ENCODE measurements around the gene DNASE1L3. TPM values are rescaled to one million over a fixed set of nuclear protein-coding genes. Genes with fewer than 3 reads are reported as not detected.

DNASE1L3 gene
- polyA plus RNA-seq, 12 donors = 0.15 to 5.9 (median 0.89) TPM; not detected in 2

DNA sequence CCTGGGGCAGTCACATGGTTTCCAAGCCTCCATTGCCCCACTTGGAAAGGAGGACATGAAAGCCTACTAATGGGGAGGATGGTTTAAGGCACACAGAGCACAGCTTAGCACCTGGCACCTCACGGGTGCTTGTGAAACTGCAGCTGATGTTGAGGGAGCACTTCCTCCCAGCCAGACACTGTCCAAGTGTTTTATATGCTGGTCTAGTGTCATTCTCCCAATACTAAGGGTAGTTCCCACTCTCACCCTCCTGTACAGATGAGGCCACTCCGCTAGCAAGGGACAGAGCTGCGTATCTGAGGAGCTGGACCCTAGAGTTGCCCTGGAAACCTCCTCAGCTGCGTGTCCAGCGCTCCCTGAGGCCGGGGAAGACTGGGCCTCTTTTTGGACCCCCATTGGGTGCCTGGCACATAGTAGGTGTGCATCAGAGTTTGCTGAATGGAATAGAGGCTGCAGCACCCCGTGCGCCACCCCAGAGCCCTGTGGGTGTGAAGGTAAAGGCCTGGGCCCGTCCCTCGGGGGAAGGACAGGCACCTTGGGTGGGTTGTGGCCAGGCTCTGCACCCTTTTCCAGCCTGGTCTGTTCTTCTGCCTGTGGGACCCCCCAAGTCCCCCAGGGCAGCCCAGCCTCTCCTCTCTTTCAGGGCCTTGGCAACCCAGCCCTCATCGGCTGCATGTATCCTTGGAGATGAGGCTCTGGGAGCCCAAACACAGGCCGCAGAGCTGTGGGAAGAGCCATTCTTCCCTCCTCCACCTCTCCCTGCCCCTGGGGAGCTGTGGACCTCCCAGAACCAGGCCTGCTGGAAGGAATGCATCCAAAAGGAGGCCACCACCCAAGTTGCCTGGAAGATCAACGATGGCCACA lies 31.3 kb downstream of the DNASE1L3 start:
- DNase-seq = no peak

DNA sequence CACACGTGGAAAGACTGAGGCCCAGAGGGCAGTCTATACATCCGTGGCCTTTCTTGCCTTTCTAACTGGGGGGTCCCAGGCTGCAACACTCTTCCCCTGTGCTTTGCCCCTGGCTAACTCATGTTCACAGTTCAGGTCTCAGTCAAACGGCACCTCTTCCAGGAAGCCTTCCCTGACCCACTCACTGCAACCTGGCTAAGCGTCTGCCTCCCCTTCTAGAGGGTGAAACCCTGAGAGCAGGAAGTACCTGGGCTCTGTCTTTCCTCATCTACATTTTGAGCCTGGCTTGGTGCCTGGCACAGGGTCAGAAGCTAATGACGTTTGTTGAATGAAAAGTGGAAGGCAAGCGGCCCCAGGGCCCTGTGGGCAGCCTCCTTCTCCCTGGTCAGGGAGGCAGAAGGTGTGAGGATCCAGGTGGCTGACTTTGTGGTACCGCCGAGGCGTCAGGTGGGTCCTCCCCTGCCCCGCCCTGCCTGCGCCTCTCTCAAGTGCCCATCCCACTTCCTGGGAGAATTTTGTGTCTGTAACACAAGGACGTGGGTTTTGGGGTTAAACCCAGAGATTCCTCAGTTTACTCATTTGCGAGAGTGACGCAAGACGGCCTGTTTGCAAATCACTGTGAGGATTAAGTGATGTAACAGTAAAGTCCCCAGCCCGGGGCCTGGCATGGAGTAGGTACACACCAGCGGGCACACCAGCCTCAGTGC lies 32.1 kb downstream of the DNASE1L3 start:
- DNase-seq = no peak

- peak; percentile 90 for DNase-seq
Observed at GRCh38 chr3:58177747-58178527, 32.8 kb downstream of the DNASE1L3 start.

DNA sequence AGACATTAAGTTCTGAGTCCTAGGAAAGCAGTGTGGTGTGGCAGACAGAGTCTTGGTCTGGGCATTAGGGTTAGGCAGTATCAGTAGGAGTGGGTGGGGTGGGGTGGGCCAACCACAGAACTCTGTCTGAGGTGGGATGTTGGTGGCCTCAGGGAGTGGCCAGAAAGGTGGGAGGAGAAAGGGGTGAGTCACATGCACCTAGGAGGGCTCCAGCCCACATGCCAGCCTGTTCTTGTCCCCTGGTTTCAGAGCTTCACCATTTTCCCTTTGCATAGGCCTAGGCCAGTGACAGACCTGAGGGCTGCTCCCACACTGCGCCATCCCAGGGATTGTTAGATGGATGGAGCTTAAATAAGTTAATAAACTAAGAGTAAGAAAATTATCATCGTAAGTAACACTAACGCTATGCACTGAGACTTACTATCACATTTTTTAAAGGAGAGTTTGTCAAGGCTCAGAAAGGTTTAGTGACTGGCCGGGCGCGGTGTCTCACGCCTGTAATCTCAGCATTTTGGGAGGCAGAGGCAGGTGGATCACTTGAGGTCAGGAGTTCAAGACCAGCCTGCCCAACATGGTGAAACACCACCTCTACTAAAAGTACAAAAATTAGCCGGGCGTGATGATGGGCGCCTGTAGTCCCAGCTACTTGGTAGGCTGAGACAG lies 33.8 kb downstream of the DNASE1L3 start:
- DNase-seq = no peak

DNA sequence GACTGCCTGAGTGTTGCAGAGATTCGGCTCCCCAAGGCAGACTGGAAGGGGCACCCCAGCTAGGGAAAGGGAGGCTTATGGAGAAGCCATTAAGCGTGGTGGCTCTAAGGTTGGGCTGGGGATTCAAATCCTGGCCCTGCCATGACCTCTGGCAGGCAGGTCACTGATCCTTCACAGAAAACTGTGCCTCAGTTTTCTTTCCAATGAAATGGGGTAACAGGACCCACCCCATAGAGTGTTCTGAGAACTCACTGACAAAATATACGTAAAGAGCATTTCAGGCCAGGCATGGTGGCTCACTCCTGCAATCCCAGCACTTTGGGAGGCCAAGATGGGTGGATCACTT lies 34.6 kb downstream of the DNASE1L3 start:
- no peak for DNase-seq

- DNase-seq = no peak
Observed at GRCh38 chr3:58175437-58176184, 35.2 kb downstream of the DNASE1L3 start.

DNA sequence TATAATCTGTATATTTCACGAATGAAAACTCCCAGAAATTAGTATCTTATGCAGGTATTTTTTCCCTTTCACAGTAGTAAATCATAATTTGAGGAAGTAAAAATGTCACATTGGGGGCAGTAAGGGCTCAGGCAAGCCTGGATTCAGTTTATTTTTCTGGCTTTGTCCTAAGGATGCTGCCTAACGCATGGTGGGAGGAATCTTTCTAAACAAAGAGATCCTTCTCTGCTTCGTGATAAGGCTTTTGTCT lies 35.7 kb downstream of the DNASE1L3 start:
- no peak for DNase-seq

DNA sequence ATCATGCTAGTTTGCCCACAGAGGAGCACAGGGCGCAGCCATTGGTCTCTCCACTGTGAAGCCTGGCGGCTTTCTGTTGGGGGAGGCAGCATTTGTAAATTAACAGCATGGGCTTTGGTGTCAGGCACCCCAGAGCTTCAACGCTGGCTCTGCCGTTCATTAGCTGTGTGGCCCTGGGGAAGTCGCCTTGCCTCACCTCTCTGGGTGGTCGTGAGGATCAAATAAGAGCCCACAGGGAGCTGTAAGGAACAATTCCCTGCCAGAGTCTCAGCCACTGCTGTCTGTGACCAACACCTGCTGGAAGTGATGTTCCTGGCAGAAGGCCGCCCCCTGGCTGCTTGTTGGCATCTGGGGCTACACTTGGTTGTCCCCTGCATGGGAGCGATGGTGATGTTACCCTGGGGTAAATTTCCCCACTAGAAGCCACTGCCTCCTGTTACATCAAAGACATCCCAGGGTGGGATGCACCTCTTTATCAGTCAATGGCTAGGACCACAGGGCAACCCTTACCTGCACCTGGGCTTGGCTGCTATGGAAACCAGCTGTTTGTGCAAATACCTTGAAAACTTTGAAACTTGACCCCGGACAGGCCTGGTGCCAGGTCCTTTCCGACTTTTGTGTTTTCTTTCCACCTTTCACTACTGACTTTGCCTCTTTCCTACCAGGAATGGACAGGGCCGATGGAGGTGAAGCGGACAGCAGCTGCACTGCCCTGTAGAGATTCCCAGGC lies 36.9 kb downstream of the DNASE1L3 start:
- no peak for DNase-seq

DNA sequence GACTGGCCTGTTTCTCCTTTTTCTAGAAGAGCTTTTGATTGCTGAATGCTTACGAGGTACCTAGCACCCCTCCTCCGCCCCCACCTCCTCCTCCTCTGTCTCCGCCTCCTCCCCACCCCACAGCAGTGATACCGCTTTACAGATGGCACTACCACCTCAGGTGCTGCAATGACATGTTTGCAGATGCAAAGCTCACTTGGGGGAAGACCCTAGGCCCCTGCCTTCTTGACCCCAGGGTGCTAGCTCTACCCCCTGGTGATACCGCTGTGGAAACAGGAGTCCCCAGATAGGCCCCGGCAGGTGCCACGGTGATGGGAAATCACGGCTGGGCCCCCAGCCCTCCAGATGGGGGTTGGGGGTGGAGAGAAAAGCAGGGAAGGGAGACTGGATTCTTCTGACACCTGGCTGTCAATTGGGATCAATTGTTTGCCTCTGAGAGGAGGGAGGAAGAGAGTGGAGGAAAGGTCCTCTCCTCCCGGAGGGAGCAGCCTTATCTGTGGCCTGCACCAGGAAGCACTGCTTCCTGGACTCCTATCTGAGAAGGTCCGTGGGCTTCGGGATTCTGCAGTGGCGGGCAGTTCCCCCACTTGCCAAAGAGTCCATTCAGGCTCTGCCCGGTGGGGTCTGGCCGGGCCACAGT lies 37.6 kb downstream of the DNASE1L3 start:
- DNase-seq = no peak

DNA sequence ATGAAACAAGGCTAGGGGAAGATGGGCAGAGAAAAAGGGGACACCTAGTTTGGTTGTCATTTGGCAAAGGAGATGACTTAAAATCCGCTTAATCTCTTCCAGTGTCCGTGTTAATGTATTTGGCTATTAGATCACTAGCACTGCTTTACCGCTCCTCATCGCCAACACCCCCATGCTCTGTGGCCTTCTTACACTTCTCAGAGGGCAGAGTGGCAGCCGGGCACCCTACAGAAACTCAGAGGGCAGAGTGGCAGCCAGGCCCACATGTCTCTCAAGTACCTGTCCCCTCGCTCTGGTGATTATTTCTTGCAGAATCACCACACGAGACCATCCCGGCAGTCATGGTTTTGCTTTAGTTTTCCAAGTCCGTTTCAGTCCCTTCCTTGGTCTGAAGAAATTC lies 39.6 kb downstream of the DNASE1L3 start:
- DNase-seq = no peak

DNA sequence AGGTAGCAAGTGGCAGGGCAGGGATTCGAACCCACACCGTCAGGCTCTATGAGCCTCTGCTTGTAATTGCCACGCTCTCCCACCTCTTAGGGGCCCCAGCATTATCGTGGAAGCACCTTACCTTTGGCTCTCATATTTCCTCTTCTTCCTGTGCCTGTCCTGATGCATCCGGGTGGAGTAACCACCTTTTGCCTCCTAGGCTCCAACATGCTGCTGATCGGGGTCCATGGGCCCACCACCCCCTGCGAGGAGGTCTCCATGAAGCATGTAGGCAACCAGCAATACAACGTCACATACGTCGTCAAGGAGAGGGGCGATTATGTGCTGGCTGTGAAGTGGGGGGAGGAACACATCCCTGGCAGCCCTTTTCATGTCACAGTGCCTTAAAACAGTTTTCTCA lies 40.4 kb downstream of the DNASE1L3 start:
- no peak for DNase-seq

GRCh38 chr3:58169371-58169770 lies 41.4 kb downstream of the DNASE1L3 start:
- DNase-seq = no peak

GRCh38 chr3:58168498-58168897 lies 42.3 kb downstream of the DNASE1L3 start:
- DNase-seq = no peak

- no peak for DNase-seq
Observed at GRCh38 chr3:58167431-58168351, 43.1 kb downstream of the DNASE1L3 start.

GRCh38 chr3:58164906-58165821 lies 45.6 kb downstream of the DNASE1L3 start:
- no peak for DNase-seq

DNA sequence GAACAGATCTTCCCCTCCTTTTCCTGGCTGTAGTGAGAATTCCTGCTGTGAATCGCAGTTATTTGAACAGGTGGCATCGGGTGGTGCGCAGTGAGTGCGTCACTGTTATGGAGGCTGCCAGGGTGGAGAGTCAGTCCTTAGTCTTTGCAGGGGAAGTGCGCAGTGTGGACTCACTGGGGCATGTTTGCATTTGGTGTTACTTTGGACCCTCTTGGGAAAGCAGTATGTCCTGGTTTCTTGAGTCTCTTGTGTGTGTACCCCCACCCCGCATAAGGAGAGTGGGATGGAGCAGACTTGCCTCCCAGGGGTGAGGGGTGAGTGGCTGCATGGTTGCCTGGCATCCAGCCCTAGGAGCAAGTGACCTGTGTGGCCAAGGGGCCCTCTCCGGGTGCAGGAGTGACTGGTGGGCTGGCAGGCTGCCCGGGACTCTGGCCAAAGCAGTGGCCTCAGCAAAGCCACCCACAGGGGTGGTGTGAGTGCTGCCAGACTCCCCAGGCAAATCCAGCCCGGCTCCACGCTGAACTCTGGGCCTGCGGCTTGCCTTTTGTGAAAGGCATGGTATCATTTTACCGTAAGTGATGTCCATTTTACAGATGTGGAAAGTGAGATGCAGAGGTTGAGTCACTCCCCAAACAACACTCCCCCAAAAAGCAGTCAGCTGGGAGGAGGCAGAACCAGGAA lies 46.4 kb downstream of the DNASE1L3 start:
- DNase-seq = no peak

DNA sequence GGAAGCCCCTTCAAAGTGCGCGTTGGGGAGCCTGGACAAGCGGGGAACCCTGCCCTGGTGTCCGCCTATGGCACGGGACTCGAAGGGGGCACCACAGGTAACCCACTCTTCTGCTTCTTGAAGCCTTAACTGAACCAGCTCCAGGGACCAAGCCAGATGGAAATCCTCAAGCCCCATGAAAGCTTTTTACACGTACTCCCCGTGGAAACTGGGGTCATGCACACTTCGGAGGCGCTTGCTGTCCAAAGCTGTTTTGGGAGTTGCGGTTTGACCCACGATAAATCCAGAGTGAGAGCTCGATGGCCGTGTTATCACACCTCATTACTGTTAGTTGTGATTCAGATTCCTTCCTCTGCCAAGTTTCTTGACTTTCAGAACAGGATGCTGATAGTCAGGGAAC lies 47.5 kb downstream of the DNASE1L3 start:
- DNase-seq = no peak

Data from muscle of arm (tissue), 12 donors.